HG02938 (cell line): ENCODE data around the gene FAM111A.

Experiments used
- ATAC-seq: cut with Tn5 transposase; IDR thresholded peaks from one replicate; pipeline ENCODE4 v1.9.1; 2021; ENCODE audit warnings: mild to moderate bottlenecking, moderate library complexity; ENCODE audit not compliant: unreplicated experiment

Gene FAM111A

GRCh38 chr11:59141191-59141590 lies 1.5 kb upstream of the FAM111A start:
- no peak for ATAC-seq

GRCh38 chr11:59141673-59142460 lies 789 bp upstream of the FAM111A start:
- ATAC-seq: peak; percentile 0

GRCh38 chr11:59144096-59144495 lies 1.4 kb downstream of the FAM111A start:
- ATAC-seq: no peak

GRCh38 chr11:59144579-59145345 lies 2.1 kb downstream of the FAM111A start:
- ATAC-seq: peak; percentile 64

GRCh38 chr11:59145534-59145933 lies 2.9 kb downstream of the FAM111A start:
- ATAC-seq: no peak

- ATAC-seq: peak; percentile 67
These were observed 9.1 kb downstream of the FAM111A start for GRCh38 chr11:59151761-59152160.

- peak; percentile 81 for ATAC-seq
These were observed 9.8 kb downstream of the FAM111A start for GRCh38 chr11:59152312-59152951.

GRCh38 chr11:59154610-59155009 lies 12.0 kb downstream of the FAM111A start:
- ATAC-seq: no peak

- no peak for ATAC-seq
These were observed 14.8 kb downstream of the FAM111A start for GRCh38 chr11:59157433-59157832.

- peak; percentile 97 for ATAC-seq
These were observed 15.8 kb downstream of the FAM111A start for GRCh38 chr11:59158206-59159068.

GRCh38 chr11:59164028-59164427 lies 21.4 kb downstream of the FAM111A start:
- ATAC-seq: no peak

GRCh38 chr11:59171508-59172322 lies 29.1 kb downstream of the FAM111A start, which contains the start of gene DTX4:
DTX4 (plus strand) TSS chr11:59172132; CDS start chr11:59172596, 464 bp downstream.
- ATAC-seq: peak; percentile 72

- ATAC-seq: peak; percentile 27
These were observed 29.9 kb downstream of the FAM111A start for GRCh38 chr11:59172345-59173079.

GRCh38 chr11:59173080-59173963 lies 30.7 kb downstream of the FAM111A start:
- no peak for ATAC-seq

- ATAC-seq: no peak
These were observed 31.5 kb downstream of the FAM111A start for GRCh38 chr11:59173964-59174663.

- no peak for ATAC-seq
These were observed 32.0 kb downstream of the FAM111A start for GRCh38 chr11:59174664-59175033.

- no peak for ATAC-seq
These were observed 32.4 kb downstream of the FAM111A start for GRCh38 chr11:59175091-59175501.
